IMR-90 (cell line): ENCODE results near the gene CCDC40. TPM values are rescaled to one million over a fixed set of nuclear protein-coding genes. Genes with fewer than 3 reads are reported as not detected.

Experiments
- ATAC-seq: fragments of 200-7000 bp; cut with Tn5 transposase; 2 replicates; pipeline ENCODE4 v1.9.1; 2020; ENCODE audit warnings: low read depth, mild to moderate bottlenecking, moderate library complexity
- BruUV-seq: library from RNA; stranded (reverse); fragments of 400-500 nt; replicated peaks from 2 replicates; lab custom pipeline; 2021; lab: Mats Ljungman, UMichigan
- CTCF ChIA-PET: fragments of 300-600 bp; formaldehyde crosslinking; extraction: SDS; loops from one replicate; lab custom pipeline; 2021; ENCODE audit warnings: antibody characterized with exemption; lab: Yijun Ruan, JAX
- POLR2A ChIA-PET: fragments of 300-600 bp; sonication (Branson Sonifier 250); formaldehyde crosslinking; loops from one replicate; lab custom pipeline; 2022; ENCODE audit warnings: antibody characterized with exemption; ENCODE audit not compliant: unreplicated experiment; lab: Charles Lee
- DNase-seq: peaks from one replicate; pipeline ENCODE4 v3.0.0; 2013
- H2AFZ ChIP-seq: replicated peaks from 2 replicates; pipeline ENCODE3; 2013; ENCODE audit warnings: low read length, mild to moderate bottlenecking; ENCODE audit not compliant: poor library complexity
- H2AK5ac ChIP-seq: 2 replicates; pipeline ENCODE4 v1.6.1; 2013; ENCODE audit warnings: low read depth, low read length, inconsistent platforms
- H2AK9ac ChIP-seq: replicated peaks from 2 replicates; pipeline ENCODE3; 2013; ENCODE audit warnings: mild to moderate bottlenecking, low read depth, low read length, moderate library complexity; ENCODE audit not compliant: poor library complexity
- H2BK120ac ChIP-seq: 2 replicates; pipeline ENCODE4 v1.6.1; 2013; ENCODE audit warnings: low read depth, low read length, inconsistent platforms
- H2BK15ac ChIP-seq: 3 replicates; pipeline ENCODE4 v1.6.1; 2013; ENCODE audit warnings: low read depth, low read length, inconsistent platforms
- H2BK20ac ChIP-seq: 2 replicates; pipeline ENCODE4 v1.6.1; 2013; ENCODE audit warnings: low read depth, mild to moderate bottlenecking, inconsistent platforms, low read length, moderate library complexity
- H2BK5ac ChIP-seq: 2 replicates; pipeline ENCODE4 v1.6.1; 2013; ENCODE audit warnings: mild to moderate bottlenecking, low read depth, low read length, inconsistent platforms; ENCODE audit not compliant: poor library complexity, severe bottlenecking
- H3K14ac ChIP-seq: replicated peaks from 2 replicates; pipeline ENCODE4 v1.6.1; 2013; ENCODE audit warnings: low read depth, low read length, inconsistent platforms
- H3K18ac ChIP-seq: 2 replicates; pipeline ENCODE4 v1.6.1; 2013; ENCODE audit warnings: low read depth, low read length, control low read depth
- H3K23ac ChIP-seq: 2 replicates; pipeline ENCODE4 v1.6.1; 2013; ENCODE audit warnings: low read depth, low read length, inconsistent platforms
- H3K27ac ChIP-seq: 2 replicates; pipeline ENCODE4 v1.5.1; 2013; ENCODE audit warnings: mild to moderate bottlenecking, control low read depth, low read length; ENCODE audit not compliant: insufficient read depth
- H3K27me3 ChIP-seq: 2 replicates; pipeline ENCODE4 v1.6.1; 2013; ENCODE audit warnings: low read length; ENCODE audit not compliant: control insufficient read depth, insufficient read depth
- H3K36me3 ChIP-seq: 2 replicates; pipeline ENCODE4 v1.6.1; 2013; ENCODE audit warnings: low read length, mixed read lengths; ENCODE audit not compliant: control insufficient read depth, insufficient read depth
- H3K4ac ChIP-seq: 2 replicates; pipeline ENCODE4 v1.6.1; 2013; ENCODE audit warnings: low read depth, low read length, inconsistent platforms
- H3K4me1 ChIP-seq: 2 replicates; pipeline ENCODE4 v1.6.1; 2013; ENCODE audit warnings: low read length, mixed read lengths; ENCODE audit not compliant: control insufficient read depth, insufficient read depth
- H3K4me2 ChIP-seq: 2 replicates; pipeline ENCODE4 v1.6.1; 2013; ENCODE audit warnings: low read depth, mild to moderate bottlenecking, control low read depth, low read length, moderate library complexity
- H3K4me3 ChIP-seq: 2 replicates; pipeline ENCODE4 v1.5.1; 2013; ENCODE audit warnings: low read depth, mild to moderate bottlenecking, control low read depth, low read length, moderate library complexity; ENCODE audit not compliant: insufficient read depth
- H3K56ac ChIP-seq: 2 replicates; pipeline ENCODE4 v1.6.1; 2013; ENCODE audit warnings: low read length, inconsistent platforms; ENCODE audit not compliant: insufficient read depth; ENCODE audit errors: extremely low read depth
- H3K79me1 ChIP-seq, 2 experiments: 2 replicates each; pipeline ENCODE4 v1.6.1; 2013; ENCODE audit warnings: low read length in 2 of 2, inconsistent platforms in 1 of 2, low read depth in 1 of 2
- H3K9ac ChIP-seq: 2 replicates; pipeline ENCODE4 v1.6.1; 2013; ENCODE audit warnings: low read depth, low read length, control low read depth
- H3K9me1 ChIP-seq: 2 replicates; pipeline ENCODE4 v1.6.1; 2013; ENCODE audit warnings: low read length, inconsistent platforms; ENCODE audit not compliant: insufficient read depth
- H3K9me3 ChIP-seq: 2 replicates; pipeline ENCODE4 v1.6.1; 2013; ENCODE audit warnings: low read length; ENCODE audit not compliant: control insufficient read depth, insufficient read depth
- H4K20me1 ChIP-seq: 2 replicates; pipeline ENCODE4 v1.6.1; 2013; ENCODE audit warnings: low read length, inconsistent platforms; ENCODE audit not compliant: insufficient read depth
- H4K5ac ChIP-seq: 2 replicates; pipeline ENCODE4 v1.6.1; 2013; ENCODE audit warnings: mild to moderate bottlenecking, low read depth, low read length, control low read depth
- H4K8ac ChIP-seq, 2 experiments: 2 replicates each; pipeline ENCODE4 v1.6.1; 2013; ENCODE audit warnings: low read depth in 2 of 2, low read length in 2 of 2, control low read depth in 1 of 2, inconsistent platforms in 1 of 2
- H4K91ac ChIP-seq: 2 replicates; pipeline ENCODE4 v1.6.1; 2013; ENCODE audit warnings: low read depth, low read length, inconsistent platforms; ENCODE audit not compliant: insufficient read depth
- MAFK ChIP-seq: IDR thresholded peaks from 2 replicates; pipeline ENCODE4 v1.6.1; 2012; ENCODE audit warnings: low read depth, low read length, improper control_type of control experiment
- MXI1 ChIP-seq: IDR thresholded peaks from 2 replicates; pipeline ENCODE4 v1.6.1; 2012; ENCODE audit warnings: low read depth, mild to moderate bottlenecking, low read length, moderate library complexity, borderline replicate concordance
- NFE2L2 ChIP-seq: fragments of 150-350 bp; IDR thresholded peaks from 2 replicates; pipeline ENCODE4 v1.6.1; 2016; ENCODE audit warnings: low read depth, mild to moderate bottlenecking, low read length
- POLR2A ChIP-seq: IDR thresholded peaks from 2 replicates; pipeline ENCODE4 v1.6.1; 2012; ENCODE audit warnings: mild to moderate bottlenecking, low read depth, low read length
- WGBS, 2 experiments: methylation state at CpG; one replicate each; pipeline versions ENCODE4 v1.1.5 to v1.1.7; 2013; ENCODE audit warnings: missing lambda C conversion rate in 2 of 2; ENCODE audit not compliant: insufficient read length in 1 of 2; ENCODE audit errors: extremely low coverage in 2 of 2; 5-methylcytosine and 5-hydroxymethylcytosine counted together
- dilution Hi-C: fragments of 300-500 bp; cut with HindIII; formaldehyde crosslinking; loops from one replicate; pipeline ENCODE4 v1.14.3; 2018; ENCODE audit warnings: low sequenced_read_pairs; ENCODE audit not compliant: unreplicated experiment
- in situ Hi-C: fragments of 300-500 bp; cut with MboI; formaldehyde crosslinking; loops from 3 replicates; pipeline ENCODE4 v1.14.3; 2019; ENCODE audit warnings: low sequenced_read_pairs, inconsistent platforms, mixed read lengths
- intact Hi-C: fragments of 100-400 bp; cut with micrococcal nuclease; formaldehyde crosslinking; loops from 2 replicates; pipeline ENCODE4 v1.10.0; 2022
- polyA plus RNA-seq, 3 experiments: library from polyadenylated mRNA; depleted of rRNA; stranded (reverse); fragments of >200 nt; gene quantifications; 2 replicates each; pipeline ENCODE4 v1.2.3, GENCODE V29; 2012; ENCODE audit warnings: low replicate concordance in 1 of 3
- total RNA-seq: library from RNA; depleted of rRNA; stranded (reverse); fragments of >200 nt; gene quantifications from 2 replicates; pipeline ENCODE4 v1.2.3, GENCODE V29; 2012

CCDC40 gene
- total and polyA plus RNA-seq, 2 of the 4 experiments (the other 2 are of a cell fraction): 0.90 to 4.7 TPM

DNA sequence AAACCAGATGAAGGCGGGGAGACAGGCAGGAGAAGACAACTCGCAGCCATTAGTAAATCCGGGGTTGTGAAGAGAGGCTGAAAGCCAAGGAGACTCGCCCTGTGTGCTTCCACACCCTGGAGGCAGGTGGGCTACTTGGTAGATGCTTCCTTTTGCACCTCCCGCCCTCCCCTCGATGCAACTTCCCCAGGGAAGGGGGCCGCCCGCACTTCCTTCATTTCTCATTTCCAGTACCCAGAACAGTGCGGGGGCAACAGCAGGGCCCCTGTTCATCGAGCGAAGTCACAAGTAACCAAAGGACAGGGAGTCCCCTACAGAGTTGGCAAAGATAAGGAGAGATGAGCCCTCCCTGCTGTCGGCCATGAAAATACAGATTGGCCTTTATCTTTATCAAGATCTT lies 25.0 kb downstream of the CCDC40 start:
- no CpG with 5 or more reads among the region's 12 CpGs for WGBS, 2 experiments
- Histone ChIP-seq H3K79me1 (no peaks in the 10 kb centered on the region), H3K4ac (no peak overlapping the region), H2BK120ac (no peak overlapping the region), H3K9me3 (no peaks in the 10 kb centered on the region), H4K5ac (no peak overlapping the region), H3K27me3 (no peaks in the 10 kb centered on the region), H3K18ac (no peak overlapping the region), H4K8ac (no peak overlapping the region), H2AK9ac (no peak overlapping the region), H3K9ac (no peak overlapping the region), H3K27ac (no peak overlapping the region), H3K4me3 (no peak overlapping the region), H2BK15ac (no peak overlapping the region), H2BK5ac (no peak overlapping the region), H2AFZ (no peak overlapping the region), H3K4me2 (no peak overlapping the region), H3K36me3 (peaks cover 7% of the 10 kb centered on the region; the same call in 1 of the 2 replicates), H2AK5ac (no peak overlapping the region), H3K56ac (no peak overlapping the region), H2BK20ac (no peak overlapping the region), H3K9me1 (peaks cover 5% of the 10 kb centered on the region; the same call in 1 of the 2 replicates), H4K20me1 (no peaks in the 10 kb centered on the region), H3K4me1 (peaks cover 7% of the 10 kb centered on the region), H3K14ac (no peak overlapping the region), H4K91ac (no peak overlapping the region), H3K23ac (no peak overlapping the region)
- in situ Hi-C loops: no loop called here
- dilution Hi-C loops: no loop called here
- intact Hi-C loops: no loop called here
- ATAC-seq (no peak), DNase-seq (no peak)
- no TSS peak for BruUV-seq
- ChIA-PET POLR2A (no interaction called here), CTCF (no interaction called here)
- TF ChIP-seq MXI1 (no peak), MAFK (no peak), POLR2A (no peak), NFE2L2 (no peak)
